Gastroesophageal sphincter (tissue), 4 donors: Measurements from ENCODE around the gene TAPT1. TPM values are rescaled to one million over a fixed set of nuclear protein-coding genes. Genes with fewer than 3 reads are reported as not detected.

Experiments
- ATAC-seq: fragments of 150-250 bp; one replicate; pipeline ENCODE4 v1.9.1; 2016; ENCODE audit warnings: mild to moderate bottlenecking, moderate library complexity
- H3K27ac ChIP-seq, 4 donors: fragments of 200-600 bp; sonication (generic) in 3 of 4; 1 replicate in 3 of 4; 2 replicates in 1 of 4; pipeline ENCODE4 v1.5.1; 2016 to 2019
- H3K27me3 ChIP-seq: fragments of 200-600 bp; sonication (generic); one replicate; pipeline ENCODE4 v1.5.1; 2019
- H3K36me3 ChIP-seq, 2 donors: fragments of 200-600 bp; sonication (generic); one replicate each; pipeline ENCODE4 v1.5.1; 2019; ENCODE audit warnings: control low read depth in 1 of 2
- H3K4me1 ChIP-seq, 3 donors: fragments of 200-600 bp; sonication (generic); 1 replicate in 2 of 3; 2 replicates in 1 of 3; pipeline ENCODE4 v1.5.1; 2016 to 2019; ENCODE audit warnings: control low read depth in 2 of 3
- H3K4me3 ChIP-seq, 2 donors: fragments of 200-600 bp; sonication (generic); one replicate each; pipeline ENCODE4 v1.5.1; 2019; ENCODE audit warnings: mild to moderate bottlenecking in 1 of 2, moderate library complexity in 1 of 2
- H3K9me3 ChIP-seq, 3 donors: fragments of 200-600 bp; sonication (generic); one replicate each; pipeline ENCODE4 v1.5.1; 2017 to 2019; ENCODE audit warnings: control low read depth in 2 of 3
- EP300 ChIP-seq: sonication (generic); formaldehyde crosslinking; IDR thresholded peaks from one replicate; pipeline ENCODE4 v1.6.1; 2017; ENCODE audit warnings: antibody characterized with exemption, mild to moderate bottlenecking
- POLR2A ChIP-seq, 2 donors: fragments of 450-650 bp; IDR thresholded peaks; one replicate each; pipeline ENCODE4 v1.6.1; 2017; ENCODE audit warnings: antibody characterized with exemption in 2 of 2, mild to moderate bottlenecking in 2 of 2, moderate library complexity in 1 of 2
- POLR2AphosphoS5 ChIP-seq: sonication (generic); formaldehyde crosslinking; IDR thresholded peaks from one replicate; pipeline ENCODE4 v1.6.1; 2017; ENCODE audit warnings: antibody characterized with exemption
- WGBS, 2 donors: methylation state at CpG; one replicate each; pipeline ENCODE4 v1.1.5; 2018; ENCODE audit warnings: low coverage in 1 of 2; 5-methylcytosine and 5-hydroxymethylcytosine counted together
- total RNA-seq, 4 donors: library from RNA; depleted of rRNA; stranded (reverse); fragments of >200 nt; gene quantifications; one replicate each; pipeline ENCODE4 v1.1.0, GENCODE V29; 2016
- TF ChIP-seq, protein P1 (sequence below), 4 experiments: fragments of 200-600 bp in 2 of 4; fragments of 450-650 bp in 2 of 4; sonication (generic) in 1 of 4; IDR thresholded peaks; one replicate each; pipeline ENCODE4 v1.5.1; 2017 to 2019; ENCODE audit warnings: antibody characterized with exemption in 4 of 4, mild to moderate bottlenecking in 2 of 4, moderate library complexity in 2 of 4

TAPT1 gene
- total RNA-seq, 4 donors from 2014 or later = 29.9 to 40.4 (median 35.9) TPM

- H3K27ac ChIP-seq = no peak overlapping the region
- H3K27me3 ChIP-seq = no peaks in the 10 kb centered on the region
- TF ChIP-seq POLR2AphosphoS5 = no peak
- no peak for TF ChIP-seq POLR2A (IDR thresholded peaks at IDR 0.05)
- TF ChIP-seq, protein P1, sequence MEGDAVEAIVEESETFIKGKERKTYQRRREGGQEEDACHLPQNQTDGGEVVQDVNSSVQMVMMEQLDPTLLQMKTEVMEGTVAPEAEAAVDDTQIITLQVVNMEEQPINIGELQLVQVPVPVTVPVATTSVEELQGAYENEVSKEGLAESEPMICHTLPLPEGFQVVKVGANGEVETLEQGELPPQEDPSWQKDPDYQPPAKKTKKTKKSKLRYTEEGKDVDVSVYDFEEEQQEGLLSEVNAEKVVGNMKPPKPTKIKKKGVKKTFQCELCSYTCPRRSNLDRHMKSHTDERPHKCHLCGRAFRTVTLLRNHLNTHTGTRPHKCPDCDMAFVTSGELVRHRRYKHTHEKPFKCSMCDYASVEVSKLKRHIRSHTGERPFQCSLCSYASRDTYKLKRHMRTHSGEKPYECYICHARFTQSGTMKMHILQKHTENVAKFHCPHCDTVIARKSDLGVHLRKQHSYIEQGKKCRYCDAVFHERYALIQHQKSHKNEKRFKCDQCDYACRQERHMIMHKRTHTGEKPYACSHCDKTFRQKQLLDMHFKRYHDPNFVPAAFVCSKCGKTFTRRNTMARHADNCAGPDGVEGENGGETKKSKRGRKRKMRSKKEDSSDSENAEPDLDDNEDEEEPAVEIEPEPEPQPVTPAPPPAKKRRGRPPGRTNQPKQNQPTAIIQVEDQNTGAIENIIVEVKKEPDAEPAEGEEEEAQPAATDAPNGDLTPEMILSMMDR (IDR thresholded peaks at IDR 0.05) = no peak
- TF ChIP-seq EP300 = no peak
- no peaks in the 10 kb centered on the region for H3K9me3 ChIP-seq
- ATAC-seq = no peak
- 23 to 42% methylated on average over 2 of the region's 2 CpGs for WGBS, 2 donors
- H3K4me1 ChIP-seq = peaks cover 2 to 57% (median 6%) of the 10 kb centered on the region in 3 donors
- no peak overlapping the region for H3K4me3 ChIP-seq
- peaks cover 0 to 11% of the 10 kb centered on the region in 2 donors for H3K36me3 ChIP-seq
Measured at GRCh38 chr4:16206848-16207247, 19.4 kb downstream of the TAPT1 start.

GRCh38 chr4:16206301-16206700 lies 20.0 kb downstream of the TAPT1 start:
- H3K9me3 ChIP-seq = no peaks in the 10 kb centered on the region
- no peak for TF ChIP-seq EP300
- H3K27ac ChIP-seq = no peak overlapping the region
- H3K27me3 ChIP-seq = no peaks in the 10 kb centered on the region
- H3K4me1 ChIP-seq = peaks cover 2 to 55% (median 6%) of the 10 kb centered on the region in 3 donors
- no peak overlapping the region for H3K4me3 ChIP-seq
- 80 to 90% methylated on average over 1 to 2 of the region's 5 CpGs for WGBS, 2 donors
- peaks cover 0 to 10% of the 10 kb centered on the region in 2 donors for H3K36me3 ChIP-seq
- ATAC-seq = no peak

- WGBS, 2 donors = 60 to 71% methylated on average over 5 of the region's 7 CpGs
- ATAC-seq = peak; percentile 46
- Histone ChIP-seq H3K9me3 (no peaks in the 10 kb centered on the region), H3K27ac (no peak overlapping the region), H3K27me3 (no peaks in the 10 kb centered on the region), H3K4me3 (no peak overlapping the region), H3K4me1 (peaks cover 2 to 54% (median 6%) of the 10 kb centered on the region in 3 donors), H3K36me3 (peaks cover 0 to 11% of the 10 kb centered on the region in 2 donors)
- TF ChIP-seq, protein P1 (IDR thresholded peaks at IDR 0.05) = peak; percentile 19 to 55 (median 48)
- TF ChIP-seq POLR2A (IDR thresholded peaks at IDR 0.05) = no peak
Measured at GRCh38 chr4:16205298-16206164, 20.7 kb downstream of the TAPT1 start.

DNA sequence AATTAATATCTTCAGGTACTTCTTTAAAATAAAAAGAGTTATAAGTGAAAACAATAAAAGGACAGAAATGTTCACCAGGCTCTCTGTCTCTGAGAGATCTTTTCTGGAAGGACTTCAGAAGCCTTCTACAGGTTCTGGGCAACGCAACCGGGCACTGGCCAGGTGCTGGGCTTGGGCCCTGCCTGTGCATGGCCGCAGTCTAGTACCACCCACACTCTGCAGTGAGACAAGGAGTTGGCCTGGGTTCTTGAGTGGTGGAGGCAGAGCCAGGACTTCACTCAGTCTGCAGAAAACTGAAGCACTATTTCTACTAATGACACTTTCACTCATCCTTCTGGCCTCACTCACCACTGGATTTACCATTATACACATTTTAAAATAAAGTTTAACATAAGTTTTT lies 21.8 kb downstream of the TAPT1 start:
- H3K9me3 ChIP-seq = no peaks in the 10 kb centered on the region
- TF ChIP-seq, protein P1 (IDR thresholded peaks at IDR 0.05) = no peak
- TF ChIP-seq POLR2A (IDR thresholded peaks at IDR 0.05) = no peak
- H3K27ac ChIP-seq = no peak overlapping the region
- H3K4me3 ChIP-seq = no peak overlapping the region
- peaks cover 0 to 16% of the 10 kb centered on the region in 2 donors for H3K36me3 ChIP-seq
- peaks cover 2 to 56% (median 6%) of the 10 kb centered on the region in 3 donors for H3K4me1 ChIP-seq
- no peak for ATAC-seq
- no peaks in the 10 kb centered on the region for H3K27me3 ChIP-seq
- 77 to 87% methylated on average over 3 of the region's 3 CpGs for WGBS, 2 donors

DNA sequence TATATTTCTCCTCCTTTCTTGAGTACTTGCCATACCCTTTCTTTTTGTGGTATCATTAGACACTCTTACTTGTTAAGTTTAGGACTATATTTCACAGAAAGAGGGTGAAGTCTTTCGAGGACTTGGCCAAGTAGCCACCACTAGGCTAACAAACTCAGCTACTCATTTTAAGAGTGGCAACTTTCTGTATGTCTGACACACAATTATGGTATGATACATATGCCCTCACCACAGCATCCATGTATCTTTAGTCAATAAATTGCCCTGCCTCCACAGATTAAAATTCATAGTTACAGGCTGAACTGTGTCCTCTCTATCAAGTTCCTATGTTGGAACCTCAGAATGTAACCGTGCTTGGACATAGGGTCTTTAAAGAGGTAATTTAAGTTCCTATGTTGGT lies 23.2 kb downstream of the TAPT1 start:
- H3K4me1 ChIP-seq = peaks cover 0 to 70% (median 13%) of the 10 kb centered on the region in 3 donors
- peaks cover 0 to 15% of the 10 kb centered on the region in 2 donors for H3K36me3 ChIP-seq
- no peaks in the 10 kb centered on the region for H3K27me3 ChIP-seq
- H3K9me3 ChIP-seq = no peaks in the 10 kb centered on the region
- 71 to 94% methylated on average over 2 of the region's 2 CpGs for WGBS, 2 donors
- ATAC-seq = no peak
- no peak overlapping the region for H3K4me3 ChIP-seq
- H3K27ac ChIP-seq = no peak overlapping the region
- TF ChIP-seq POLR2AphosphoS5 (no peak), EP300 (no peak), POLR2A (IDR thresholded peaks at IDR 0.05) (no peak)
- TF ChIP-seq, protein P1 (IDR thresholded peaks at IDR 0.05) = no peak
